Islet of Langerhans (tissue), 1 donor: ENCODE data around the gene EME1.
"Not testable (repeated sequence)": the region's sequence is repeated elsewhere in the genome, so short reads cannot be mapped to it uniquely, and the experiment has no call there.

ENCODE experiments used
- FAIRE-seq: peaks from one replicate; lab custom pipeline; 2011; peaks lifted over from hg19 to GRCh38; lab: Jason Lieb, UNC

EME1 gene, protein sequence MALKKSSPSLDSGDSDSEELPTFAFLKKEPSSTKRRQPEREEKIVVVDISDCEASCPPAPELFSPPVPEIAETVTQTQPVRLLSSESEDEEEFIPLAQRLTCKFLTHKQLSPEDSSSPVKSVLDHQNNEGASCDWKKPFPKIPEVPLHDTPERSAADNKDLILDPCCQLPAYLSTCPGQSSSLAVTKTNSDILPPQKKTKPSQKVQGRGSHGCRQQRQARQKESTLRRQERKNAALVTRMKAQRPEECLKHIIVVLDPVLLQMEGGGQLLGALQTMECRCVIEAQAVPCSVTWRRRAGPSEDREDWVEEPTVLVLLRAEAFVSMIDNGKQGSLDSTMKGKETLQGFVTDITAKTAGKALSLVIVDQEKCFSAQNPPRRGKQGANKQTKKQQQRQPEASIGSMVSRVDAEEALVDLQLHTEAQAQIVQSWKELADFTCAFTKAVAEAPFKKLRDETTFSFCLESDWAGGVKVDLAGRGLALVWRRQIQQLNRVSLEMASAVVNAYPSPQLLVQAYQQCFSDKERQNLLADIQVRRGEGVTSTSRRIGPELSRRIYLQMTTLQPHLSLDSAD

DNA sequence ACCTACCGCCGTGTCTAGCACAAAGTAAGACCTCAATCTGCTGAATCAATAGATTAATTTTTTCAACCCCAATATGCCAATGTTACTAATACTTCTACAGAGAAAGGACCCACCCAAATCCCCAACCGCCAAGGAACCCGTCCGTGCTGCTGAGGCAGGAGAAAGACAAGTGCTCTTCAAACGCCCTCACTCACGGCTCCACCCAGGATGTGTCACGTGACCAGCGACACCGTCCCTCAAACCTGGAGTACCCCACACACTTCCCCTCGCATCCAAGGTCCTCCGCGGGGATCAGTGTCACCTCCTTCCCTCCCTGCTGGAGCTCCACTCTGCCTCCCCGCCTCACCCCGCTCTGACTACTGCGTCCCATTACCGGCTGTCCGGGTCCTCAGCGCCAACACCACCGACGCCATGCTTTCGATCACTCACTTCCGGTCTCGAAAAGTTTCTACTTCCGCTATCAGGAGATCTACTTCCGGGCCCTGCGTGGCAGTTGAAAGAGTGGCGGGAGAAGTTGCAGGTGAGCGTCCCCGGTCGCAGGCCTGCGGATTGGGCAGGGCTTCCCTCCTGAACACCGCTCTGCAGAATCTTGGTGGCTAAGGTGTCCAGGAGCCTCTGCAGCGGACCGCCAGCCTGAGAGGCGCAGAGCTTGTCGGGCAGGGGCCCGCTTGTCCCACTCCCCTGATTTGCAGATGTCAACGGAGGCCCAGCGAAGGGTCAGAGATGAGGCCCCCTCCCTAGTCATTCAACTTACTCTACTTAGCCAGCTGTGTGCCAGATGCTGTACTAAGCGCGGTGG lies at the start of gene EME1, which contains the start of gene MRPL27:
TSS of gene EME1 (plus strand) at position 472 of the 799 bp plus-strand sequence. CDS start 1,980 bp downstream, outside the sequence.
TSS of gene MRPL27 (minus strand) at position 427 of the 799 bp plus-strand sequence. CDS start at position 413, 14 bp downstream.
- FAIRE-seq: no peak

DNA sequence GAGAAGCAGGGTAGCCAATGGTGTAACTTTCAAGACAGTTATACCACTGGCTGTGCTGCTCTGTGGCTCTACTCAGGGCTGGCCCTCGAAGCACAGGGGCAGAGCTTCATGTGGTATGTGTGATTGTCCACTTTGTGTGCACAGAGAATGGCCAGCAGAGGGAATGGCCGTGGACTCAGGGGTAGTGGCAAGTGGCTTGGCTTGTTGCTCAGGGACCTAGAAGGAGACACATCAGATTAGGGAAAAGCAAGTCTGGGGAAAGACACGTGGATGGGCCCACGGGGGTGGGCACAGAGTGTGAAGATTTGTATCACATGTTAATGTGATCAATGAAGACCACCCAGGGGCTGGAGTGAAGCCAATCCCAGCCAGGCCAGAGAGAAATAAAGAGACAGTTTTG lies 47.1 kb upstream of the EME1 start:
- FAIRE-seq: no peak

DNA sequence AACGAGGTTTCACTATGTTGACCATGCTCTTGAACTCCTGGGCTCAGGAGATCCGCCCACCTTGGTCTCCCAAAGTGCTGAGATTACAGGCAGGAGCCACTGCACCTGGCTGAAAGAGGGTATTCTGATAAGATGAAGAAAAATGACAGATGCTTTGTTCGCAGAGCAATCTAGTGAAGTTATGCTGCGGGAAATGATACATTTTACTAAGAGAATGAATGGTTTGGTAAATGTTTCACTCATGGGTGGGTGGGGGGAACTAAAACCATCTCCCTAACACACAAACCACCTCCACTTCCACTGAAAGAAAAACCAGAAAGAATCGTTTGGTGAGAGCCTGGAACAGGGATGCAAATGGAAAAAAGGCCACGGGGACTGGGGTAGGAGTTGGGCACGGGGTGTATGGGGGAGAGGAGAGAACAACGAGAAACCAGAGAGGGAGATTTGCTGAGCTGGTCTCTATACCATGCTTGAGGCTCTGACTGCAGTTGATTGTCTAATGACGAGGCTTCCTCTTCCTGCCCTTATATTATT lies 46.1 kb upstream of the EME1 start:
- no peak for FAIRE-seq

DNA sequence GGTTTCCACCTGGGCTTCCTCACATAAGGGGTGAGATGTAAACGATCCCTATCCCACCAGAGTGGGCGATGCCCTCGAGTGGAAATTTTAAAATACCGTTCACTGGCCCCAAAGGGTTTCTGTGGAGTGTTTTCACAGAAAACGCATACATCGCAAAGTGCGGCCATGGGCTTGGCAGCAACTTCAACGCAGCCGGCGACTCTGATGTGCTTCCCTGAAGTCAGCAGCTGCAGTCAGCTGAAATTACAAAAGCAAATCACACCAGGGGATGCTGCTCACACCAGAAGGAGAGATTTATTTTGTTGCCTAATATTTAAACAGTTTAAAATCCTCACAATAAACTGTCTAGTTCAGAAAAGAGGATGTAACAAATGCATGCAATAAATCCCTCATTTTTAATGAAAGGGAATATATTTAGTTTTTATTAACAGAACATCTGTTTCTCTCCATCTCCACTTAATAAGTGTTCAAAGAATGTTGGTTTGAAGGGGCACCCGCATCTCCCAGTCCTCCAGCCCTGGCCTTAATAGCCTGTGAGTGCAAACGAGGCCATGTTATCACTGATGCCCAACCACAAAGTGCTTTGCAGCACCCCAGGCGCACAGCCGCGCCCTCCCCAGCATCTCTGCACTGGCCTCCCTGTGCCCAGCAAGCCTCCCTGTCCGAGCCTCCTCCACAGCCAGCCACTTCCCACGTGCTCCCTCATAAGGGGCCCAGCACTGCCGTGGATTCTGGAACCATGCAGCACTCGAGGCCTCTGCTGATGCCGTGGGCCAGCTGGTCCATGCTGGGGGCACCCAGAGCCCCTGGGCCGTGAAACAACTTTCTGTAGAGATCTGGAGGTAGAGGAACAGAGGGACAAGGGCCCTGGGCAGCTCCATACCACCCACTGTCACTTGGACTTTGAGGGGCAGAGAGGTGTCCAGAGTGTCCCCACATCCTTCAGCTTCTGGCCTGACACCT lies 44.4 kb upstream of the EME1 start:
- no peak for FAIRE-seq

DNA sequence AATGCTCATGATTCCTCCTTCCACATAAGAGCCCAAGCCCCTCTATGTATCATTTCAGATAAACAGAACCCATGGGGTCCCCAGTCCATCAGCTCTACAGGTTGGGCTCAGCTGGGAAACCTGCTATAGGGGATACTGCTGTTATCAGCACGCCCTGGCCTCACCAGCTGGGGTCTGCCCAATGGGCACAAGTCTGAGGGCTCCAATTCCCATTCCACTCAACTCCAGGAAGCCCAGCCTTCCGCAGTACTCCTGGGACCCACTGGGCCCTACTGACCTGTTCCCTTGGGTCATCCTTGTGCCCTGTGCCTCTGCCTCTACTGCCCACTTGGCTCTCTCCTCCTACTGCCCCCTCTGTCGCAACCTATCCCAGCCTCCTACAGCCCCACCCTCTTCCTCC lies 43.3 kb upstream of the EME1 start:
- no peak for FAIRE-seq

DNA sequence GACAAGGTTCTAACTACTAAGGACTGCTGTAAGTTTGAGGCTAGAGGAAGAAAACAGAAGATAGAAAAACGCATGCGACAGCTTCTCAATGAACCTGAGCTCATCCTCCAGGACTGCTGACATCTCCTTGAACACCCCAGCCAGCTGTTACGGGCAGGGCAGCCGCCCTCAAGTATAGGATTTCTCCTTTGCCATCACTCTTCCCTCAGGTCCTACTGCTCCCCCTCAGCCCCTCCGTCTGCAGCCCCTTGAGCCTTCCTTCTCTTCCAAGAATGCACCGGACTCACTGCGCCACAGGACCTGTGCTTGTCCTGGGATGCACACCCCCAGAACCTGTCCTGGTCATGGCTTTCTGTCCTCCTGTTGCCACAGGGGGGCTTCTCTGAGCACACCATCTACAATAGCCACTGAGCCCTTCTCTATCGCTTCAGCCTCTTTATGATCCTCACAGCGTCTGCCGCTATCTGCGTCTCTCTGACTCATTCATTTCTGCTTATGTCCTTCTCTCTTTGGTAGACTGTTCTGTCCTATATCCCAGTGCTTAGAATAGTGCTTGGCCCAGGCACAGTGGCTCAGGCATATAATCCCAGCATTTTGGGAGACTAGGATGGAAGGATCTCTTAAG lies 42.8 kb upstream of the EME1 start:
- FAIRE-seq: no peak

DNA sequence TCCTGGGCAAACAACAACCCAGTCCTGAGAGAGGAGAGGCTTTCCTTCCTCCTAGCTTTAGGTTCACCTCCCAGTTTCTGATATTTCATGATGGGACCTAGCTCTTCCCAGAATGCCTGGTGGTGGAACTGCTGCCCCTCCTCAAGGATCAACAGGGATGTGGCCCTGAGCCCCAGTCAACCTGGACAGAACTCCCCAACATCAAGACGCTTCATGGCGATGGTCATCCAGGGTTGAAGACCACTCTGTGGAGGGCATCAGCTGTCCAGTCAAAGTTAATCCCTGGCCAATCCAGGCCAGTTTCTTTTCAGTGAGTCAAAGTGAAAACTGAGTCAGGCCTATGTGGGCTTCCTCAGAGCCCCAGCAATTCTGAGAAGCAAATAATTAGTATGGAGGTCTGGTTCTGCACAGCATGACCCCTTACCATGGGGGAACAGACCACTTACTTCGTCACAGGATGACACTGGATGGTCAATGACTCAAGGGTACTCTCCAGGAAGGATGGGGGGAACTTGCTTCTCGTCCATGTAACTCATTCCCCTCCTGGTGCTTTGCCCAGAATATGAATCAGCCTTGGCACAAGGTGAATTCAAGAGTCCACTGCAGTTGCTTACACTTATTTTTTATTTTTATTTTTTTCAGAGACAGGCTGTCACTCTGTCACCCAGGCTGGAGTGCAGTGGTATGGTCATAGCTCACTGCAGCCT lies 41.8 kb upstream of the EME1 start:
- FAIRE-seq: no peak

DNA sequence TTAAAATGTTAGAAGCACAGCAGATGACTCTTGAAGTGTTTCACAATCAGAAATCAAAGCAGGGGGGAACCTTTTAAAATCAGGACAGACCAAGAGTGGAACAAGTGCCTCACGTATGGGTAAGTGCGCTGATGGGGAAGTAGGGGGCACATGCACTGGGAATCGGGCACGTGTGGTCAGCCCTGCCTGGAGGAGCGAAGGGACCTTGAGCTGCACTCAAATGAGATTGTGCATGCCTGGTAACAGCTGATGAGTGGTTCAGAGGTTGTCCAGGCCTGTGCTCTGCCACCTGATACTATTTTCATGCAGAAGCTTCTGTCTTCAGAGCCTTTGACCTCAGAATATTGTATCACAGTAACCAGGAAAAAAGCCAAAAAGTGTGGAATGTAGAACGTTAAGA lies 40.8 kb upstream of the EME1 start:
- no peak for FAIRE-seq

DNA sequence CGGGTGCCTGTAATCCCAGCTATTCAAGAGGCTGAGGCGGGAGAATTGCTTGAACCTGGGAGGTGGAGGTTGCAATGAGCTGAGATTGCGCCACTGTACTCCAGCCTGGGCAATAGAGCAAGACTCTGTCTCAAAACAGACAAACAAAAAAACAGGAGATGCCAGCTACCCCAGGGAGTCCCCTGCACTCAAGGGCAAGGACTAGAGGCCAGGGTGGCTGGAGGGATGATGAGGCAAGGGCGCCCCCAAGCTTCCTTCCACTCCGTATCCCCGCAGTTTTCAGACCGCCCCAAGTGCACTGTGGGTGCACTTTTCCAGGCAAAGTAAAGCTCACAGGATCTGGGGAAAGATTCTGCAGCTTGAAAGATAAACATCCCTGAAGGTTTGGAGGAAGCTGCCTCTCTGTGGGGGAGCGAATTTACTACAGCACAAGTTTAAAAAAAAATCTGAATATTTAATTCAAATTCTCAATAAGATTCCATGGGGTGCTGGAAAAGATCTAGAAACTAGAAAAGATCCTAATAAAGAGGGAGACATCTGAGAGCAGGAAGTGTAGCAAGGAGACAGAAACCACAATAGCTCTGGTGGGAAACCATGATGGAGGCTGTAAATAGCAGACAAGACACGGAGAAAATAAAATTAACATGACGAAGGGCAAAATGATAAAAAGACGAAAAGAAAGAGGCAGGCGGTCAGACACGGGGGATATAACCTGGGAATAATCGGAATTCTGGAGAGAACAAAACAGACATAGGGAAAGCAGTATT lies 39.6 kb upstream of the EME1 start:
- not testable (repeated sequence) for FAIRE-seq

DNA sequence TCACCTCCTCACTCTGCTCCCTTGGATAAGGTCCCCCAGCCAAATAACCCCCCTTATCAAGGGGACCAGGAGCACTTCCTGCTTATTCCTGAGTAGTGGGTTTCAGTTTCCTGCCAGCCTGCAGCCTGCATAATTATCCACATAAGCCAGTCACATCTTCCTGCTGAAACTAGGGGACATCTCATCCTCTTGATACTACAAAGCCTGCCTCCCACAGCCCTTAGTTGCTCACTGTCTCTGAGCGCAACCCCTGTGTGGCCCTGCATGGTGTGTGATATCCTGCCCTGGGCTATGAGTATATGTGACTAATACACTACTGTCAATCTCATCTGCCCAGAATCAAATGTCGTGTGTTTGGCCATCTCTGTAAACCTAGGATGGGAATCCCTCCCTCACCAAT lies 35.1 kb upstream of the EME1 start:
- FAIRE-seq: no peak

DNA sequence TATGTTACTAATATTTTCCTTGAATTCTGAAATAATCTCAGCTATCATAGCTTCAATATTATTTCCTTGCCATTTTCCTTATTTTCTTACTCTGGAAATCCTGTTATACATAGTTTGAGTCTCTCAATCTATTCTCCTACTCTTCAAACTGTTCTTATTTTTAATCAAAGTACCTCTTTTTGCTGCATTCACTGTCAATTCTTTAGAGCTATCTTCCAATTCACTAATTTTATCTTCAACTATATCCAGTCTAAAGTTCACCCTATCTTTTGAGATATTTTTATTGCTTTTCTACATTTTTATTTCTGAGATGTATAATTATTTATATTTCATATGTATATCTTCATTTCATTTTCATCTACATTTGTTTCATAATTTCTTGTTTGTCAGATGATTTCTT lies 34.4 kb upstream of the EME1 start:
- no peak for FAIRE-seq

DNA sequence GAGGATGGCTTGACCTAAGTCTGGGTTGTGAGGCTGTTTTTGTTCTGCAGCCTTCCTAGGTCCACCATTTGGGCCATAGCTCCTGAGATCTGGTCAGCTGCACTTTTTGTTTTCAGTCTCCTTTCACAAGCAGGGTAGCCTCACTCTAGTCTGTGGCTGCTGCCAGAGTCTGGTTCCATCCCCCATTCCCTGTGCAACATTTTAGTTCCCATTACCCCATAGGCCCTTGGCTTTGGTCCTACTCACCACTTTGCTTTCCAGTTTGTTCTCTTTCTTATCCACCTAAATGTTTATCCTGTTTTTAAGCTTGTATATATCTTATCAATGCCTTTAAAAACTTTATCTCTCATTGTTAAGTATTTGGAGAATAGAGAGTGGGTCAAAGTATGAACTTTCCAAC lies 33.6 kb upstream of the EME1 start:
- FAIRE-seq: no peak

DNA sequence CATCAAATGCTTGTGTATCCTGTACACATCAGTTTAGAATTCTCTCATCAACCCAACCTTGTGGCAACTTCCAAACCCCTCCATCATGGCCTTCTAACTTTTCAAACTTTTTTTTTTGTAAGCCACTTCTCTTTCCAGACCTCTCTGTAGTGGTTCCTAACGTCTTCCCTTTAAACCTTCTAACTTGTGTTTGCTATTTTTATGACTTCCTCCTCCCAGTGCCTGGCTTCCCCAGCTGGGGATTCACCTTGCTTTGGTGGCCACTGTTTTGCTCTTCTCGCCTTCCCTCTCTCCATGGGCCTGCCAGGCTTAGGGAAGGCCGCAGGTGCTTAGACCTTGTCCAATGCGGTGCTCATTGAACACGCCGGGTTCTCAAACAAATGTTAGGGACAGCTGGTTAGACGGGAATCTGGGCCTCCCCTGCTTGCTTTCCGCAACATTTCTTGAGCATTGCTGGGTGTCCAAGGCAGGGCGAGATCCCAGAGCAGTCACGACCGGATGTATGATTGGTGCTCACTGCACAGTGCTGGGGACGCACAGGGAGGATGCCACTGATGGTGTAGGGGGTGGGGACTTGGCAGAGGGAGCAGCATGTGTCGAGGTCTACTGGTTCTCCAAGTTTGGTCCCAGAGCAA lies 28.2 kb upstream of the EME1 start:
- no peak for FAIRE-seq

DNA sequence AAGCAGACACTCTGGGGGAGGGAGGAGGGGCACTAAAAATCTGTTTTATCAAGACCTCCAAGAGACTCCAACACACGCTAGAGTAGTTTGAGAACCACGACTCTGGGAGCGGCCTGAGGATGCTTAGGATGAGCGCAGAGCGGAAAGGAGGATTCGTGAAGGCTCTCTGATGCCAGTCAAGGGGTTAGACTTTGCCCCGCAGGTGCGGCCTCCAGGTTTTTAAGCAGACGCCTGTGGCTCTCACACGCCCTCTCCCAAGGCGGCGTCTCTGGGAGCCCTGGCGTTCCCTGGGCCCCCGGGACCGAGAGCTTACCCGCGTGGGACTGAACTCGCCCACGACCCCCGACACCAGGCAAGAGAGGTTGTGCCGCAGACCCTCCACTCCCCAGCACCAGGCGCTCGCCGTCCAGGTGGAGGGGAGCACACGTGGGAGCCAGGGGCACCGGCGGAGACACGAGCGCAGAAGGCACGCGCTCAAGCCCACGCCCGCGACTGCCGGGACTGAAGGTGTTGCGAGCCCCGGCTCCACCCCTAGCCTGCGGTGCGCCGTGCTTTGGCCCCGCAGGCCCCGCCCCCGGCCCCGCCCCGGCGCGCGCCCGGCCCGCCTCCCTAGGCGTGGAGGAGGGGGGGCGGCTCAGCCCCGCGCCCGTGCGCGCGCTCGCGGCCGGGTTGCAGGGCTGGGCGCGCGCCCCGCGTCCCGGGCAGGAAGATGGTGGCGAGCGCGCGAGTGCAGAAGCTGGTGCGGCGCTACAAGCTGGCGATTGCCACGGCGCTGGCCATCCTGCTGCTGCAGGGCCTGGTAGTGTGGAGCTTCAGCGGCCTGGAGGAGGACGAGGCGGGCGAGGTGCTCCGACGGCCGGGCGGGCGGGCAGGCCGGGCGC lies 27.4 kb upstream of the EME1 start, which contains the start of gene XYLT2:
TSS of gene XYLT2 (plus strand) at position 695 of the 881 bp plus-strand sequence. CDS start at position 710, 15 bp downstream.
- FAIRE-seq: no peak

DNA sequence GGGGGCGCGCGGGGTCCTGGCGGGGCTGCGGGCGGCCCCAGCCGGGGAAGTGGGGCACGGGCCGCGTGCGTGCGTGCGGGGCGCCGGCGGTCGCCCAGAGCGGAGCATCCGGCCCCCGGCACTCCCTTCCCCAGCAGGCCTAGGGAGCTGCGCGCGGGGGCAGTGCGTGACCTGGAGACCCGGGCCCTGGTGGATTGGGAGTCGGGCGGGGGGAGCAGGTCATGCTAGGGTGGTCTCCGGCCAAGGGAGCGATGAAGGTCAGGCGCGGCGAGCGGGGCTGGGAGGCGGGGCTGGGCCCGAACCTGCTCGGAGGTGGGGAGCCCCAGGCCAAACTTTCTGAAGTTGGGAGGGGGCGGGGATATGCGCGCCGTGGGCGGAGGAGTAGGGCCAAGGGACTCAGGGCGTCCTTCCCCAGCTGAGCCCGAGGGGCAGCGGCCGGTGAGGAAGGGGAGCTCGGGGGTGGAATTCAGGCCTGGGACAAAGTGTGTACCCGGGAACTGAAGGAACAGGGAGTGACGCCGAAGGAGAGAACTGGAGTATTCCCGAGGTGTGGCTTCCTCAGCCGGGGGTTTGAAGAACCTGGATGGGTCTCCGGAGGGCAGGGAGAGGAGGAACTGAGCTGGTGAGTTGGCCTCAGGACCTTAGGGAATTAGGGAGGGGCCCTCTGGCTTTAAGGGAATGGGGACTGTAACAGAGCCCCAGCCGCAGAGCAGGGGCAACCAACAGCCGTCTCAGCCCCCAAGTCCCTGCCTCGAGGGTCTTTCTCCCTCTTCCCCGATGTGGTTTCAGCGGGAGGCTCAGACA lies 26.5 kb upstream of the EME1 start:
- no peak for FAIRE-seq

DNA sequence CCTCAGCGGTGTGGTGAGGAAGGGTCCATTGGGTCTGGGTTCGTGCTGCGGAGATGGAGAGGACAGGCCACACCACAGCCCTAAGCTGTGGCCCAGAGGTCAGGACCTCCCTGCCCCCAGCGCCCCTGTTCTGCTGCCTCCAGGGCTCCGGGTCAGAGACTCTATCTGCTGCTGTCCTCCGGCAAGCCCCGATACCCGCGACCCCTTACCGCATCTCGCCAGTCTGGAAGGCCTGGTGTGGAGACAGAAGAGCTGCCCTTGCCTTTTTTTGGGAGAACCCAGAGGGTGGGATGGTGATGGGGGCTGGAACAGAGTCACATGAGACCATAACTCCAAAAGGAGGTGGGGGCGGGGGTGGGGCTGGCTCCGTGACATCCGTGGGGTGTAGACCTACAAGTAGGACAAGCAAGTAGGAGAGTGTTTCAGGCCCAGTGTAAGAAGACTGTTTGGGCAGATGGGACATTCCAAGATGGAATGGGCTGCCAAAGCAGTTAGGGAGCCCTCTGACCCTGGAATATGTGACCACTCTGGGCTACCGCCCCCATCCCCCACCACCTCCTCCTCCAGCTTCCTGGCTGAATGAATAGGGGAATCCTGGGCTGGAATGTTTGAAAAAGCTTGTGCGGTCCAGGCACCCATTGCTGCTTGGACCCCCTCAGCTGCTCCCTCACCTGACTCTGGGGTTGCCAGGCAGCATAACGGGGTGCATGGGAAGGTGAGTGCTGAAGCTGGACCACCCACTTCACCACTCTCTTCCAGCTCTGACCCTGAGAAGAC lies 25.7 kb upstream of the EME1 start:
- no peak for FAIRE-seq
